Transverse colon (tissue), 3 donors: ENCODE results near the gene NAA35.

ENCODE experiments used
- CTCF ChIP-seq, 5 experiments: fragments of 200-600 bp in 3 of 5; fragments of 450-650 bp in 2 of 5; sonication (generic) in 3 of 5; IDR thresholded peaks; 1 replicate in 2 of 5; 2 replicates in 3 of 5; pipeline ENCODE4 v1.5.1; 2016 to 2017; ENCODE audit warnings: antibody characterized with exemption in 5 of 5, inconsistent platforms in 3 of 5, mild to moderate bottlenecking in 2 of 5, moderate library complexity in 1 of 5
- POLR2A ChIP-seq: fragments of 450-650 bp; IDR thresholded peaks from one replicate; pipeline ENCODE4 v1.6.1; 2016; ENCODE audit warnings: antibody characterized with exemption, mild to moderate bottlenecking, moderate library complexity

GRCh38 chr9:86040861-86041155 lies 99.9 kb downstream of the NAA35 start:
- TF ChIP-seq CTCF (IDR thresholded peaks at IDR 0.05) (no peak), POLR2A (no peak)
